Measurements from ENCODE around the gene TMEM163.

- TF ChIP-seq, protein P1, sequence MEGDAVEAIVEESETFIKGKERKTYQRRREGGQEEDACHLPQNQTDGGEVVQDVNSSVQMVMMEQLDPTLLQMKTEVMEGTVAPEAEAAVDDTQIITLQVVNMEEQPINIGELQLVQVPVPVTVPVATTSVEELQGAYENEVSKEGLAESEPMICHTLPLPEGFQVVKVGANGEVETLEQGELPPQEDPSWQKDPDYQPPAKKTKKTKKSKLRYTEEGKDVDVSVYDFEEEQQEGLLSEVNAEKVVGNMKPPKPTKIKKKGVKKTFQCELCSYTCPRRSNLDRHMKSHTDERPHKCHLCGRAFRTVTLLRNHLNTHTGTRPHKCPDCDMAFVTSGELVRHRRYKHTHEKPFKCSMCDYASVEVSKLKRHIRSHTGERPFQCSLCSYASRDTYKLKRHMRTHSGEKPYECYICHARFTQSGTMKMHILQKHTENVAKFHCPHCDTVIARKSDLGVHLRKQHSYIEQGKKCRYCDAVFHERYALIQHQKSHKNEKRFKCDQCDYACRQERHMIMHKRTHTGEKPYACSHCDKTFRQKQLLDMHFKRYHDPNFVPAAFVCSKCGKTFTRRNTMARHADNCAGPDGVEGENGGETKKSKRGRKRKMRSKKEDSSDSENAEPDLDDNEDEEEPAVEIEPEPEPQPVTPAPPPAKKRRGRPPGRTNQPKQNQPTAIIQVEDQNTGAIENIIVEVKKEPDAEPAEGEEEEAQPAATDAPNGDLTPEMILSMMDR (IDR thresholded peaks at IDR 0.05), result no peak
- no peak for TF ChIP-seq POLR2A (IDR thresholded peaks at IDR 0.05)
These were observed 117.5 kb downstream of the TMEM163 start for GRCh38 chr2:134601264-134601663.

Data from stomach (tissue), 4 donors.